Measurements from ENCODE around the gene CYP8B1. TPM values are rescaled to one million over a fixed set of nuclear protein-coding genes. Genes with fewer than 3 reads are reported as not detected.

The CYP8B1 gene
- total and polyA plus RNA-seq, 9 of the 15 experiments (the other 6 are each of a cell fraction or from before 2014, with no cell fraction given) = 0.04 TPM; not detected in 8

DNA sequence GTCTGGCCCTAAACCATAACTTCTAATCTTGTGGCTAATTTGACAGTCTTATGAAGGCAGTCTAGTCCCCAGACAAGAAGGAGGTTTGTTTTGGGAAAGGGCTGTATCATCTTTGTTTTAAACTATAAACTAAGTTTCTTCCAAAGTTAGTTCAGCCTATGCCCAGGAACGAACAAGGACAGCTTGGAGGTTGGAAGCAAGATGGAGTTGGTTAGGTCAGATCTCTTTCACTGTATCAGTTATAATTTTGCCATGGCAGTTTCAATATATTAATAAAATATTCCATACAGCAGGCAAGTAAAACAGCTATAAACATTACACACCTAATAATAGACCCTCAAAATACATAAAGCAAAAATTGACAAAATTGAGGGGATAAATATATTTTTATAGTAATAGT, 17.1 kb upstream of the CYP8B1 start:
- ChIA-PET POLR2A (no interaction called here), CTCF (ENCODE audit: low intra/inter-chr PET ratio) (no interaction called here)
- Histone ChIP-seq H2AFZ (ENCODE audit: low read depth, low read length) (no peak overlapping the region), H3K9ac (ENCODE audit: insufficient read depth in 1 of 2, low read depth in 2 of 2, low read length in 2 of 2) (no peak overlapping the region), H3K9me3 (replicated peaks; ENCODE audit: control insufficient read depth, insufficient read depth, low read depth, low read length) (no peaks in the 10 kb centered on the region), H3K27ac (ENCODE audit: extremely low read depth, low read depth, low read length) (no peak overlapping the region), H3K4me3 (no peak overlapping the region), H3K4me1 (replicated peaks in 1 of 2; ENCODE audit: control insufficient read depth in 2 of 2, insufficient read depth in 2 of 2, low read length in 2 of 2) (peaks cover 0 to 4% of the 10 kb centered on the region in 2 experiments; a peak in 1 of 5 replicates), H3K36me3 (ENCODE audit: control insufficient read depth, insufficient read depth, low read length) (no peaks in the 10 kb centered on the region), H4K20me1 (replicated peaks; ENCODE audit: control insufficient read depth, insufficient read depth, low read length) (no peaks in the 10 kb centered on the region), H3K79me2 (ENCODE audit: control insufficient read depth, insufficient read depth, low read length) (no peaks in the 10 kb centered on the region), H3K9me1 (ENCODE audit: control insufficient read depth, insufficient read depth, low read length) (no peaks in the 10 kb centered on the region), H3K27me3 (ENCODE audit: control insufficient read depth in 2 of 2, insufficient read depth in 2 of 2, low read length in 2 of 2) (no peaks in the 10 kb centered on the region), H3K4me2 (ENCODE audit: insufficient read depth, low read length) (no peak overlapping the region)
- intact Hi-C loops (cut with micrococcal nuclease) = no loop called here
- TF ChIP-seq, protein P1, sequence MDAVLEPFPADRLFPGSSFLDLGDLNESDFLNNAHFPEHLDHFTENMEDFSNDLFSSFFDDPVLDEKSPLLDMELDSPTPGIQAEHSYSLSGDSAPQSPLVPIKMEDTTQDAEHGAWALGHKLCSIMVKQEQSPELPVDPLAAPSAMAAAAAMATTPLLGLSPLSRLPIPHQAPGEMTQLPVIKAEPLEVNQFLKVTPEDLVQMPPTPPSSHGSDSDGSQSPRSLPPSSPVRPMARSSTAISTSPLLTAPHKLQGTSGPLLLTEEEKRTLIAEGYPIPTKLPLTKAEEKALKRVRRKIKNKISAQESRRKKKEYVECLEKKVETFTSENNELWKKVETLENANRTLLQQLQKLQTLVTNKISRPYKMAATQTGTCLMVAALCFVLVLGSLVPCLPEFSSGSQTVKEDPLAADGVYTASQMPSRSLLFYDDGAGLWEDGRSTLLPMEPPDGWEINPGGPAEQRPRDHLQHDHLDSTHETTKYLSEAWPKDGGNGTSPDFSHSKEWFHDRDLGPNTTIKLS (IDR thresholded peaks at IDR 0.05; ENCODE audit: borderline replicate concordance, low read depth) = no peak
- TF ChIP-seq, protein P2, sequence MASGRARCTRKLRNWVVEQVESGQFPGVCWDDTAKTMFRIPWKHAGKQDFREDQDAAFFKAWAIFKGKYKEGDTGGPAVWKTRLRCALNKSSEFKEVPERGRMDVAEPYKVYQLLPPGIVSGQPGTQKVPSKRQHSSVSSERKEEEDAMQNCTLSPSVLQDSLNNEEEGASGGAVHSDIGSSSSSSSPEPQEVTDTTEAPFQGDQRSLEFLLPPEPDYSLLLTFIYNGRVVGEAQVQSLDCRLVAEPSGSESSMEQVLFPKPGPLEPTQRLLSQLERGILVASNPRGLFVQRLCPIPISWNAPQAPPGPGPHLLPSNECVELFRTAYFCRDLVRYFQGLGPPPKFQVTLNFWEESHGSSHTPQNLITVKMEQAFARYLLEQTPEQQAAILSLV (tag; IDR thresholded peaks at IDR 0.05) = 0 out of 2 replicates have a peak, but pooled peaks have one; percentile 35
- TF ChIP-seq ZNF175 (CRISPR knock-in tag; IDR thresholded peaks at IDR 0.05; ENCODE audit: low read depth) (no peak), BCL6 (CRISPR knock-in tag; IDR thresholded peaks at IDR 0.05) (no peak), ZNF143 (CRISPR knock-in tag; IDR thresholded peaks at IDR 0.05) (no peak), PTTG1 (tag; IDR thresholded peaks at IDR 0.05; ENCODE audit: low read depth) (peak; percentile 65), TCF3 (CRISPR knock-in tag; IDR thresholded peaks at IDR 0.05) (no peak), DMBX1 (CRISPR knock-in tag; IDR thresholded peaks at IDR 0.05; ENCODE audit: borderline replicate concordance) (peak; percentile 84), NR4A1 (CRISPR knock-in tag; IDR thresholded peaks at IDR 0.05) (no peak), NR4A1 (tag; IDR thresholded peaks at IDR 0.05) (peak; percentile 73; the same call in 1 of the 2 replicates)
- TF ChIP-seq, protein P3, sequence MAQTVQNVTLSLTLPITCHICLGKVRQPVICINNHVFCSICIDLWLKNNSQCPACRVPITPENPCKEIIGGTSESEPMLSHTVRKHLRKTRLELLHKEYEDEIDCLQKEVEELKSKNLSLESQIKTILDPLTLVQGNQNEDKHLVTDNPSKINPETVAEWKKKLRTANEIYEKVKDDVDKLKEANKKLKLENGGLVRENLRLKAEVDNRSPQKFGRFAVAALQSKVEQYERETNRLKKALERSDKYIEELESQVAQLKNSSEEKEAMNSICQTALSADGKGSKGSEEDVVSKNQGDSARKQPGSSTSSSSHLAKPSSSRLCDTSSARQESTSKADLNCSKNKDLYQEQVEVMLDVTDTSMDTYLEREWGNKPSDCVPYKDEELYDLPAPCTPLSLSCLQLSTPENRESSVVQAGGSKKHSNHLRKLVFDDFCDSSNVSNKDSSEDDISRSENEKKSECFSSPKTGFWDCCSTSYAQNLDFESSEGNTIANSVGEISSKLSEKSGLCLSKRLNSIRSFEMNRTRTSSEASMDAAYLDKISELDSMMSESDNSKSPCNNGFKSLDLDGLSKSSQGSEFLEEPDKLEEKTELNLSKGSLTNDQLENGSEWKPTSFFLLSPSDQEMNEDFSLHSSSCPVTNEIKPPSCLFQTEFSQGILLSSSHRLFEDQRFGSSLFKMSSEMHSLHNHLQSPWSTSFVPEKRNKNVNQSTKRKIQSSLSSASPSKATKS (CRISPR knock-in tag; IDR thresholded peaks at IDR 0.05) = no peak
- TF ChIP-seq, protein P4, sequence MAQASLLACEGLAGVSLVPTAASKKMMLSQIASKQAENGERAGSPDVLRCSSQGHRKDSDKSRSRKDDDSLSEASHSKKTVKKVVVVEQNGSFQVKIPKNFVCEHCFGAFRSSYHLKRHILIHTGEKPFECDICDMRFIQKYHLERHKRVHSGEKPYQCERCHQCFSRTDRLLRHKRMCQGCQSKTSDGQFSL (CRISPR knock-in tag; IDR thresholded peaks at IDR 0.05) = no peak
- TF ChIP-seq, protein P4 (tag; IDR thresholded peaks at IDR 0.05) = peak in 1 of 2 experiments; percentile 53; a peak in 1 of 4 replicates
- in situ Hi-C loops (cut with MboI) = no loop called here
- 0% methylated on average over 1 of the region's 1 CpG for WGBS (ENCODE audit: insufficient coverage, low coverage, missing lambda C conversion rate)
- ATAC-seq = no peak
- DNase-seq (ENCODE audit: extremely low read depth in 1 of 4, low spot score in 3 of 4) = no peak
- BruUV-seq (replicated peaks) = no TSS peak
- FAIRE-seq = no peak

Data from K562 (cell line).